ENCODE results near the gene TDP2. TPM values are rescaled to one million over a fixed set of nuclear protein-coding genes. Genes with fewer than 3 reads are reported as not detected.

TDP2 gene
- polyA plus RNA-seq, 1 donor from 2014 or later, result 49.0 TPM

DNA sequence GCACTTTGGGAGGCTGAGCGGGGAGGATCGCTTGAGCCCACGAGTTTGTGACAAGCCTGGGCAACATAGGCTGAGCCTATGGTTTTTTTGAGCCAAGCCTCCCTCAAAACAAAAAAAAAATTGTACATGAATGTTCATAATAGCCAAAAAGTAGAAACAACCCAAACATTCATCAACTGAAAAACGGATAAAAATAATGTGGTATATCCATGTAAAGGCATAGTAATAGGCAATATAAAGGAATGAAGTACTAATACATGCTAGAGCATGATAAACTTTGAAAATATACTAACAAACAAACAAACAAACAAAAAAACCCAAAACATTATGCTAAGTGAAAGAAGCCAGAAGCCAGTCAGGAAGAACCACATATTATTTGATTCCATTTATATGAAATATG lies 56.0 kb downstream of the TDP2 start:
- Histone ChIP-seq H3K36me3 (ENCODE audit: insufficient read depth, low read length) (no peaks in the 10 kb centered on the region), H3K27me3 (ENCODE audit: insufficient read depth, low read depth, low read length) (no peaks in the 10 kb centered on the region), H2AFZ (ENCODE audit: low read depth, low read length) (no peak overlapping the region), H3K79me2 (replicated peaks; ENCODE audit: insufficient read depth, low read length) (no peaks in the 10 kb centered on the region), H3K9me2 (ENCODE audit: insufficient read depth, low read length) (no peaks in the 10 kb centered on the region), H3K4me3 (ENCODE audit: low read length) (no peak overlapping the region), H3K9ac (ENCODE audit: low read length) (no peak overlapping the region), H4K20me1 (ENCODE audit: insufficient read depth) (no peaks in the 10 kb centered on the region), H3F3A (ENCODE audit: insufficient read depth, low read length, poor library complexity, severe bottlenecking) (no peaks in the 10 kb centered on the region), H3K4me2 (ENCODE audit: low read length) (no peak overlapping the region), H3K9me3 (ENCODE audit: low read length) (no peaks in the 10 kb centered on the region), H3K27ac (ENCODE audit: low read length) (no peak overlapping the region)
- TF ChIP-seq TAF1 (IDR thresholded peaks at IDR 0.05; ENCODE audit: low read depth), result no peak
- TF ChIP-seq, protein P1, sequence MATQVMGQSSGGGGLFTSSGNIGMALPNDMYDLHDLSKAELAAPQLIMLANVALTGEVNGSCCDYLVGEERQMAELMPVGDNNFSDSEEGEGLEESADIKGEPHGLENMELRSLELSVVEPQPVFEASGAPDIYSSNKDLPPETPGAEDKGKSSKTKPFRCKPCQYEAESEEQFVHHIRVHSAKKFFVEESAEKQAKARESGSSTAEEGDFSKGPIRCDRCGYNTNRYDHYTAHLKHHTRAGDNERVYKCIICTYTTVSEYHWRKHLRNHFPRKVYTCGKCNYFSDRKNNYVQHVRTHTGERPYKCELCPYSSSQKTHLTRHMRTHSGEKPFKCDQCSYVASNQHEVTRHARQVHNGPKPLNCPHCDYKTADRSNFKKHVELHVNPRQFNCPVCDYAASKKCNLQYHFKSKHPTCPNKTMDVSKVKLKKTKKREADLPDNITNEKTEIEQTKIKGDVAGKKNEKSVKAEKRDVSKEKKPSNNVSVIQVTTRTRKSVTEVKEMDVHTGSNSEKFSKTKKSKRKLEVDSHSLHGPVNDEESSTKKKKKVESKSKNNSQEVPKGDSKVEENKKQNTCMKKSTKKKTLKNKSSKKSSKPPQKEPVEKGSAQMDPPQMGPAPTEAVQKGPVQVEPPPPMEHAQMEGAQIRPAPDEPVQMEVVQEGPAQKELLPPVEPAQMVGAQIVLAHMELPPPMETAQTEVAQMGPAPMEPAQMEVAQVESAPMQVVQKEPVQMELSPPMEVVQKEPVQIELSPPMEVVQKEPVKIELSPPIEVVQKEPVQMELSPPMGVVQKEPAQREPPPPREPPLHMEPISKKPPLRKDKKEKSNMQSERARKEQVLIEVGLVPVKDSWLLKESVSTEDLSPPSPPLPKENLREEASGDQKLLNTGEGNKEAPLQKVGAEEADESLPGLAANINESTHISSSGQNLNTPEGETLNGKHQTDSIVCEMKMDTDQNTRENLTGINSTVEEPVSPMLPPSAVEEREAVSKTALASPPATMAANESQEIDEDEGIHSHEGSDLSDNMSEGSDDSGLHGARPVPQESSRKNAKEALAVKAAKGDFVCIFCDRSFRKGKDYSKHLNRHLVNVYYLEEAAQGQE (IDR thresholded peaks at IDR 0.05; ENCODE audit: borderline replicate concordance), result no peak

DNA sequence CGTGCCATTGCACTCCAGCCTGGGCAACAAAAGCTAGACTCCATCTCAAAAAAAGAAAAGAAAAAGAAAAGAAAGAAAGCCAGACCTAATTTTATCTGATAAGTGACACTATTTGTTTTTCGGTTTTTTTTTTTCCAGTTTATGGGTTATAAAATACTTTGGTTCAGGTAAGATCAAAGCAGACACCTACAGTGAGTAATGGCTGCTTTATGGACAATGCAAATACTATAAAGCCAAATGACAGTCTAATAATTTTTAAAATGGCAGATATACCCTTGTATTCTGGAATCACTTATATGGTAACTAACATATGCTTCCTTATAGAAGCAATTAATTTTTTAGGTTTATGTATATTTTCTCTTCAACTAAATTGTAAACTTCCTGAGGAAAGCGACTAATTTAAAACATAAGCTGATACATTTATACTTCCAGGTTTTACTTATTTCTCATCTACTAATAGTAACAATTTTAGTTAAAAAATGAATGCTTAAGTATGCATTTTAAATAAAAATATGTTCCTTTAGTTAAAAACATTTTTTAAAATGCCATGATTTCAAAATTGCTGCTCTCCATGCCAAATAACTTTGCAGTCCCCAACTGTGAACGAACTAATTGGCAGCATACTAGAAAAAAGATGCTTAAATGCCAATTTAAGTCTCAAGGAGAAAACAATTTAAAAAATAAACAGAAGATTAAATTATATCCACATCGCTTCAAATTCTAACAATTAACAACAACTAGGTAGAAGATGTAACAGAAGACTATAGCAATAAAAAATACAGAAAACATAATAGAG lies 59.2 kb downstream of the TDP2 start:
- no peak overlapping the region for H3K27ac ChIP-seq (ENCODE audit: low read length)
- no peaks in the 10 kb centered on the region for H3K79me2 ChIP-seq (replicated peaks; ENCODE audit: insufficient read depth, low read length)
- no peaks in the 10 kb centered on the region for H3K36me3 ChIP-seq (ENCODE audit: insufficient read depth, low read length)
- H4K20me1 ChIP-seq (ENCODE audit: insufficient read depth), result no peaks in the 10 kb centered on the region
- TF ChIP-seq EP300 (conservative IDR thresholded peaks at IDR 0.05; ENCODE audit: poor library complexity, severe bottlenecking), result no peak
- H3K27me3 ChIP-seq (ENCODE audit: insufficient read depth, low read depth, low read length), result no peaks in the 10 kb centered on the region
- no peak overlapping the region for H3K9ac ChIP-seq (ENCODE audit: low read length)
- no peaks in the 10 kb centered on the region for H3F3A ChIP-seq (ENCODE audit: insufficient read depth, low read length, poor library complexity, severe bottlenecking)
- no peaks in the 10 kb centered on the region for H3K9me3 ChIP-seq (ENCODE audit: low read length)
- no peaks in the 10 kb centered on the region for H3K9me2 ChIP-seq (ENCODE audit: insufficient read depth, low read length)
- H3K4me2 ChIP-seq (ENCODE audit: low read length), result no peak overlapping the region
- no peak overlapping the region for H3K4me3 ChIP-seq (ENCODE audit: low read length)
- H2AFZ ChIP-seq (ENCODE audit: low read depth, low read length), result no peak overlapping the region

DNA sequence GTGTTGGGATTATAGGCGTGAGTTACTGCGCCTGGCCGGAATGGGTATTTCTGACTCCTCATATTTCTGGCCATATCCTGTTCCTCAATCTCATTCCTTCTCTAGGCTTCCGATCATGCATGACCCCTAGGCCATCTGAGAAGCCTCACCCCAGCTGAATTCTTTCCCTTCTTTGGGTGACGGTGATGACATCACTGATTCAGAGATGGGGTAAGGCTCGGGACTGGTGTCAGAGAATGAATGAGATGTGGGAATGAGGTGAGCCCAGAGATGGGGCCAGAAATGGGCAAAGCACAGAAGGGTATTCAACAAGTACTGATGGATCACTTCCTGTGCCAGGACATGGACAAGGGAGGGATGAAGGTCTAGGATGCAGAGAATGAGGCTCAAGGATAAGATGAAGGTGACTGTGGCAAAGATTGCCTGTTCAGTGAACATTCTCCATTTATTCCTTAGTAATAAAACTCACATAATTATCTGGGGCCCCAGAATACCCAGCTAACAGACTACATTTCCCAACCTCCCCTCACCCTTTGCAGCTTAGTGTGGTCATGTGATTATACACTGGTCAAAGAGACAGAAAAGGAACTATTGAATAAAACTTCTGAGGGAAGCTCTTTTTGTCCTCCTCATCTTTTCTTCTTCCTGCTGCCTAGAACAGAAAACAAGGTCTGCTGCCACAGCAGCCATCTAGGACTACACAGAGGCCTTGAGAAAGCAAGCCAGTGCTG lies 60.3 kb downstream of the TDP2 start:
- Histone ChIP-seq H4K20me1 (ENCODE audit: insufficient read depth) (no peaks in the 10 kb centered on the region), H2AFZ (ENCODE audit: low read depth, low read length) (no peak overlapping the region), H3K79me2 (replicated peaks; ENCODE audit: insufficient read depth, low read length) (no peaks in the 10 kb centered on the region), H3K36me3 (ENCODE audit: insufficient read depth, low read length) (no peaks in the 10 kb centered on the region), H3K27me3 (ENCODE audit: insufficient read depth, low read depth, low read length) (no peaks in the 10 kb centered on the region), H3K9ac (ENCODE audit: low read length) (no peak overlapping the region), H3K4me2 (ENCODE audit: low read length) (no peak overlapping the region), H3K4me3 (ENCODE audit: low read length) (no peak overlapping the region), H3K9me3 (ENCODE audit: low read length) (no peaks in the 10 kb centered on the region), H3F3A (ENCODE audit: insufficient read depth, low read length, poor library complexity, severe bottlenecking) (no peaks in the 10 kb centered on the region), H3K27ac (ENCODE audit: low read length) (no peak overlapping the region), H3K9me2 (ENCODE audit: insufficient read depth, low read length) (no peaks in the 10 kb centered on the region)
- TF ChIP-seq POLR2AphosphoS5 (IDR thresholded peaks at IDR 0.05) (no peak), SMC3 (conservative IDR thresholded peaks at IDR 0.05; ENCODE audit: poor library complexity) (no peak)

Measured in neural cell (in vitro differentiated cells).